ENCODE results near the gene SPOPL.

SPOPL gene

DNA sequence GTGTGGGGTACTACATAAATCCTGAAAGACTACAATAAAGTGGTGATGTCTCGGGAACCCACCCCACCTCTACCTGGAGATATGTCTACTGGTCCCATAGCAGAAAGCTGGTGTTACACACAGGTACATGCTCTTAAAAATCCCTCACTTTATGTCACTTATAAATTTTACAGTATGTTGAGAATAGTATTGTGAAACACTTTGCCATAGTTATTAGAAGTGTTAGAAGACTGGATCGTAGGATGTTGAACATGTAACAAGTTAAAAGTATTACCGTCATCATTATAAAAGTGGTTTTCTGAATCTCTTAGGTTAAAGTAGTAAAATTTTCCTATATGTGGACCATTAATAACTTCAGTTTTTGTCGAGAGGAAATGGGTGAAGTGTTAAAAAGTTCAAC, 48.6 kb downstream of the SPOPL start:
- no peak for TF ChIP-seq CTCF (conservative IDR thresholded peaks at IDR 0.05; ENCODE audit: low read length)
- DNase-seq (ENCODE audit: low read depth): no peak
- no peak overlapping the region for H3K4me3 ChIP-seq (ENCODE audit: low read length)

- no peak for DNase-seq (ENCODE audit: low read depth)
- no peak for TF ChIP-seq CTCF (conservative IDR thresholded peaks at IDR 0.05; ENCODE audit: low read length)
These were observed 49.2 kb downstream of the SPOPL start for GRCh38 chr2:138550670-138551287.

GRCh38 chr2:138554123-138554522, 52.6 kb downstream of the SPOPL start:
- TF ChIP-seq CTCF (conservative IDR thresholded peaks at IDR 0.05; ENCODE audit: low read length): no peak
- H3K4me3 ChIP-seq (ENCODE audit: low read length): no peak overlapping the region
- no peak for DNase-seq (ENCODE audit: low read depth)

More at GRCh38 chr2:138550670-138551287, 49.2 kb downstream of the SPOPL start:
- H3K4me3 ChIP-seq (ENCODE audit: low read length): no peak overlapping the region

GRCh38 chr2:138559641-138560040, 58.1 kb downstream of the SPOPL start:
- TF ChIP-seq CTCF (conservative IDR thresholded peaks at IDR 0.05; ENCODE audit: low read length): no peak
- DNase-seq (ENCODE audit: low read depth): no peak
- H3K4me3 ChIP-seq (ENCODE audit: low read length): no peak overlapping the region

DNA sequence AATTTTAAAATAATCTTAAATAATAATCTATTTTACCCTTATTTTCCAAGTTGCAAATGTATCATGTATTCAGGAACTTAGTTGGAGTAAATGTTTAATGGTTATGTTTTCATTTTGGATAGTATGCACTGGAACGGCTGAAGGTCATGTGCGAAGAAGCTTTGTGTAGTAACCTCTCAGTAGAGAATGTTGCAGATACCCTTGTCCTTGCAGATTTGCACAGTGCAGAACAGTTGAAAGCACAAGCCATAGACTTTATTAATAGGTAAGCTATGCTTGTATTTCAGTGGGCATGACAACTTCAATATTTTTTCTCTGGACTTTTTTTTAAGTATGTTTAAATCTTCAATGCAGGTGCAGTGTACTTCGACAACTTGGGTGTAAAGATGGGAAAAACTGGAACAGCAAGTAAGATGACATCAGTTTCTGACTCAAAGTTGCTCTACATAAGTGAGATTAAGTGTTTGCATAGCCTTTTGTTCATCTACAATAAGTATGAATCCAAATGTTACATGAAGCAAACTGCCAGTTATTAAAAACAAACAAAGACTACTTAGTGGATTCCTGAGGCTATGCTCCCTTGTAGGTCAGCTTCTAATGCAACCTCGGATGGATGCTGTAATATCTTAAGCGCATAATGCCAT, 63.1 kb downstream of the SPOPL start:
- no peak for TF ChIP-seq CTCF (conservative IDR thresholded peaks at IDR 0.05; ENCODE audit: low read length)
- H3K4me3 ChIP-seq (ENCODE audit: low read length): no peak overlapping the region
- DNase-seq (ENCODE audit: low read depth): no peak

- no peak for DNase-seq (ENCODE audit: low read depth)
- H3K4me3 ChIP-seq (ENCODE audit: low read length): no peak overlapping the region
- no peak for TF ChIP-seq CTCF (conservative IDR thresholded peaks at IDR 0.05; ENCODE audit: low read length)
These were observed 63.6 kb downstream of the SPOPL start for GRCh38 chr2:138565230-138565598.

GRCh38 chr2:138572318-138572717, 70.7 kb downstream of the SPOPL start:
- H3K4me3 ChIP-seq (ENCODE audit: low read length): no peak overlapping the region
- TF ChIP-seq CTCF (conservative IDR thresholded peaks at IDR 0.05; ENCODE audit: low read length): no peak
- no peak for DNase-seq (ENCODE audit: low read depth)

Data from AG10803 (cell line).